HG03558 (cell line): ENCODE data around the gene IQCE.

Experiments
- ATAC-seq: cut with Tn5 transposase; IDR thresholded peaks from one replicate; pipeline ENCODE4 v1.9.1; 2021; ENCODE audit warnings: moderate number of reproducible peaks; ENCODE audit not compliant: unreplicated experiment; ENCODE audit errors: extremely low read depth

Gene IQCE

DNA sequence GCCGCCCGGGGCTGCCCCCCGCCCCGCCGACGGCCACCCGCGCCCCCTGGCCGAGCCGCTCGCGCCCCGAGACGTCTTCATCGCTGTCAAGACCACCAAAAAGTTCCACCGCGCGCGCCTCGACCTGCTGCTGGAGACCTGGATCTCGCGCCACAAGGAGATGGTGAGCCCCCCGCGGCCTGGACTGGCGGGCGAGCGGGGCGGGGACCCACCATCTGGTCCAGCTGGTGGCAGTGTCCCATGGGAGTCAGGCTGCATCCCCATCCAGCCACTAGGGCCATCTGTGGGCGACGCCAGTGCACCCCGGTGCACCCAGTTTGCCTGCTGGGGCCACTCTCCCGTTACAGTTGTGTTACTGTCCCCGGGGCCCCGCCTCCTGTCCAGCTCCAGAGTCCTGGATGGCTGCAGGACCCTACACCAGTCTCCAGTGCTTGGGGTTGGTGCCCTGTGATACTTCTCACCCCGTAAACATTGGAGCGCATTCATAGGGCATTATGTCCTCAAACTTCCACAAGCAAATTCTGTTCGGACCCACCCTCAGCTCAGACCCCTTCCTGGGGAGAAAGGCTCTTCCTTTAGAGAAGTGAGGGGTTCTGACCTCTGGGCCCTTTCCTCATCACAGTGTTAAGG, 38.5 kb upstream of the IQCE start:
- no peak for ATAC-seq

DNA sequence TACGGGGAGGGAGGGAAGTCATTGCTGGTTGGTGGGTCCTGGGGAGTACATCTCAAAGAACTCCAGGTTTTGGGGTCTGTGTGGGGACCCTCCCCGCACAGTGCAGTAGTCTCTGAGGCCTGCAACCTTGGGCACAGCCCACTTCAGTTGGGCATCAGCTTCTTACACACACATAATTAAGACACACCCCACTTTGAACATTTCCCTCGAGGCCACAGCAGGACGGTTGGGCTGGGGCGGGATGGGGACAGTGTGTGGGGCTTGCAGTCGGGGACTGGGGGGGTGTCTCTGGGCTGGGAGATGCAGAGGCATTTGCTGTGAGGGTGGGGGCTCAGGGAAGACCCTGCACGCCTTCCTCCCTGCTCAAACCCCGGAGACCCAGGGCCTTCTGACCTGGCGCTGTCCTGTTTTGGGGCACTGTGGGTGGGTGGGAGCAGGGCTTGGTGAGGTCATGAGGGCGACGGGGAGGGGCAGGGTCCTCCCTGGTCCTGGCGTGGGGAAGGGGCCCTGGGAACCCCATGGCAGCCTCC, 38.0 kb upstream of the IQCE start:
- ATAC-seq = no peak

GRCh38 chr7:2521341-2521745, 37.4 kb upstream of the IQCE start:
- ATAC-seq = no peak

DNA sequence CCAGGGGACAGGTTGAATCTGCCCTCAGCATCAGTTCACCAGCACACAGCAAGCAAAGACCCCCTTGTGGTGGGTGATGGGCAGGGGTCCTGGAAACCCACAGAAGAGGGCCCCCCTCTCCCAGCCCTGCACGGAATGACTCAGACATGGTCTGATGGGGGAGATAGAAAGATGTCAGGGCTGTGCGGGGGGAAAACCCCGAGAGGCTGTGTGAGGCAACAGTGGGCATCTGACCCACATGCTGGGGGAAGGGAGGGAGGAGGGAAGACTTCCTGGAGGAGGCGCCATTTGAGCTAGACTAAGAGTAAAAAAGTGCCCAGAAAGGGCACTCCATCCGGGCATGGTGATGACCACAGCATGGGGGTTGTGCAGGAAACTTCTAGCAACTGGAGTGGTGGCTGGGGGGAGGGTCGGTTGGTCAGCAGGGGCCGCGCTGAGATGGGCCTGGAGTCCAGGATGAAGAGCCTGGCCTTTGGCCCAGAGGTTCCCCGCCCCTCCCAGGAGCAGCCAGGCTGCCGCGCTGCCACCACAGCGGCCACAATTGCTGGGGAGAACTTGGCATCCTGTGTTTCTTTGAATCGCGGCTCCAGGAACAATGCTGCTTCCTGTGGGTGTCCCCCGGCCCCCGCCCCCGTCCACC, 36.7 kb upstream of the IQCE start:
- no peak for ATAC-seq

GRCh38 chr7:2522780-2523433, 35.9 kb upstream of the IQCE start:
- ATAC-seq = no peak

- no peak for ATAC-seq
These were observed 35.3 kb upstream of the IQCE start for GRCh38 chr7:2523461-2523936.

- no peak for ATAC-seq
These were observed 34.6 kb upstream of the IQCE start for GRCh38 chr7:2523941-2524807.

- ATAC-seq = no peak
These were observed 33.7 kb upstream of the IQCE start for GRCh38 chr7:2524808-2525657.

DNA sequence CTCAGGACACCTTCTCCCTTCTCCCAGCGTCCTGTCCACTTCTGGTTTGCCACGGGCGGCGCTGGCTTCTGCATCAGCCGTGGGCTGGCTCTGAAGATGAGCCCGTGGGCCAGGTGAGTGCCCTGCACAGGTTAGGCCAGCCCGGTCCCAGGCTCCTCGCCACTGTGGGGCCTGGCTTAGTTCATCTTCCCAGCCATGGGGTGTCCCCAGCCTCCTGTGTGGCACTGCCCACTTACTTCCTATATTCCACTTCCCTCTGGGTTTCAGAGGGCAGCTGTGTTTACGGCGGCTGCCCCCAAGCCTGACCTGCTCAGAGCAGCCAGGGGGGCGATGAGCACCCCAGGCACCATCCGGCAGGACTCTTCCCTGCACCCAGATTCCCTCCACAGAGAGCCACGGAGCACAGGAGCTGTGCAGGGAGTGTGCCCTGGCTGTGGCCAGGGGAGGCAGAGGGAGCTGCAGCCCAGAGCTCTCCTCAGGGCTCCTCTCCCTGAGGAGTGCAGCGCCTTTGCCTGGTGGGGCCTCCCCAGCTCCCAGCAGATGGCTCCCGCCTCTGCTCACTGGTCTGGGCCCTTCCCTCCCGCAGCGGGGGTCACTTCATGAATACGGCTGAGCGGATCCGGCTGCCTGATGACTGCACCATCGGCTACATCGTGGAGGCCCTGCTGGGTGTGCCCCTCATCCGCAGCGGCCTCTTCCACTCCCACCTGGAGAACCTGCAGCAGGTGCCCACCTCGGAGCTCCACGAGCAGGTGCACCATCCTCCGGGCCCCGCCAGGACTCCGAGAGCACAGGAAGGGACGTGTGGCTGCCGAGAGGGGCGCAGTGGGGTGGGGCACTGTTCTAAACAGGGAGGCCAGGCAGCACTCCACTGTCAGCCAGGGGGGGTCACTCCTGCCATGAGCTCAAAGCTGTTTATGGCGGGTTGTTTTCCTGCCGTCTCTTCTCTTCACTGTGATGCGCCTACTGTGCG, 32.8 kb upstream of the IQCE start:
- no peak for ATAC-seq

GRCh38 chr7:2526659-2527504, 31.9 kb upstream of the IQCE start:
- no peak for ATAC-seq

- no peak for ATAC-seq
These were observed 31.0 kb upstream of the IQCE start for GRCh38 chr7:2527505-2528467.

GRCh38 chr7:2528481-2529095, 30.2 kb upstream of the IQCE start:
- ATAC-seq = no peak

GRCh38 chr7:2529161-2530070, 29.4 kb upstream of the IQCE start:
- ATAC-seq = no peak

DNA sequence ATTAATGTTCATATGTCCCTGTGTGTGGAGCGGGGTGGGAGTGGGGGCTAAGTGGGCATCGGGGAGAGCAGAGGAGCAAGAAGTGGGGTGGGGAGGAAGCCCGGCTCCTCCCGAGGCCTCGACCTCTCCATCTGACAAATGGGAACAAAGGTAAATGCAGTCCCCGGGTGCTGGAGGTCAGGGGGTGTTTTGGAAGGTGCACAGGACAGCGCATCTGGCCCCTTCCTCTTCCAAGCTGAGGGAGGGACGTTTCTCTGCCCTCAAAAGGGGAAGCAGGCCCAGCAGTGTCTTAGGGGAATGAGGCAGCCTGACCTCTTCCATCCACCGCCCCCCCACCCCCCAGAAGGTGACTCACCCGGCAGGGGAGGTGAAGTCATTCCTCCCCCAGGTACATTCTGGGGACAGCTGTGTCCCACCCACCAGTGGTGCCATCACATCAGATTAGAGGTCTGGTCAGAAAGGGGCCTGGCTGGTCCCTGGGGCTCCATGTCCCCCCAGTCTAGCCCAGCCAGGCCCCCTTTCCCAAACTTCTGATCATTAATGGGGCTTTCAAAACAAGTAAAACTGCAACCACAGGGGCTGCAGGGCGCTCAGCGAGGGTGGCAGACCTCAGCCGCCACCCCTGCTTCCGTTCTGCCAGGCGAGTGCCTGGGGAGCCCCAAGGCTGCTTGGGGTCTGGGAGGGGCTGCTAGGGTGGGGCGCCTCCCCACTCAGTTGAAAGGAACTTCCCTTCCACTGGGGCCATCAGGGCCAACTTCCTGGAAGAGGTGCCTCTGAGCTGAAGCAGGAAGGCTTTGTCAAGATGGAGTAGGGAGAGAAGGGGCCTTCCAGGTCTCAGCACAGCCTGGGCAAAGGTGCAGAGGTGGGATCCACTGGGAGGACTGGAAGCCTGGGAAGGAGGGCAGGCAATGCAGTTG, 28.4 kb upstream of the IQCE start:
- no peak for ATAC-seq
